Astrocyte of the cerebellum (primary cell): ENCODE results near the gene SYNGR4.

ENCODE experiments used
- DNase-seq: peaks from one replicate; pipeline ENCODE4 v3.0.0-alpha.2; 2011; ENCODE audit warnings: low read depth
- H3K4me3 ChIP-seq: 2 replicates; pipeline ENCODE4 v1.5.1; 2011; ENCODE audit warnings: mild to moderate bottlenecking, low read depth, low read length, moderate library complexity
- in situ Hi-C: cut with HindIII; loops from 2 replicates; pipeline ENCODE4 v1.10.0; 2017; ENCODE audit warnings: low sequenced_read_pairs
- TF ChIP-seq, protein P1 (sequence below): IDR thresholded peaks from 2 replicates; pipeline ENCODE4 v1.5.1; 2012; ENCODE audit warnings: low read length, low read depth, moderate library complexity, mild to moderate bottlenecking; ENCODE audit errors: missing control alignments

Gene SYNGR4

DNA sequence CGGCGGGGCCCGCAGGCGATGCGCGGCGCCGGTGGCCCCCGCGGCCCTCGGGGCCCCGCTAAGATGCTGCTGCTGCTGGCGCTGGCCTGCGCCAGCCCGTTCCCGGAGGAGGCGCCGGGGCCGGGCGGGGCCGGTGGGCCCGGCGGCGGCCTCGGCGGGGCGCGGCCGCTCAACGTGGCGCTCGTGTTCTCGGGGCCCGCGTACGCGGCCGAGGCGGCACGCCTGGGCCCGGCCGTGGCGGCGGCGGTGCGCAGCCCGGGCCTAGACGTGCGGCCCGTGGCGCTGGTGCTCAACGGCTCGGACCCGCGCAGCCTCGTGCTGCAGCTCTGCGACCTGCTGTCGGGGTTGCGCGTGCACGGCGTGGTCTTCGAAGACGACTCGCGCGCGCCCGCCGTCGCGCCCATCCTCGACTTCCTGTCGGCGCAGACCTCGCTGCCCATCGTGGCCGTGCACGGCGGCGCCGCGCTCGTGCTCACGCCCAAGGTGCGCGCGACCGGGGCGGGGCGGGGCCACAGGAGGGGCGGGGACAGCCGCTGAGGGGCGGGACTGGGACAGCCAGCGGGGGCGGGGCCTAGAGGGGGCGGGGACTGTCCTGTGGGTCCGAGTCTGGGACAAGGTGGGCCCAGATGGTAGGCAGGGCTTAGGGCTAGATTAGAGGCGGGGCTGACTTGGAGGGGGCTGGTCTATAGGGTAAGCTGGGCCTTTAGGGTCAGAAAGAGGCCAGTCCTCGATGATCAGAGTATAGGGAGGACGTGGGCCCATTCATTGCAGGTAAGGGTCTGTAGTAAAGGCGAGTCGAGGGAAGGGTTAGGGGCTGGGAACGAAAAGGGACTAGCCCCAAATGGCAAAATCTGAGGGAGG, 34.4 kb downstream of the SYNGR4 start:
- TF ChIP-seq, protein P1, sequence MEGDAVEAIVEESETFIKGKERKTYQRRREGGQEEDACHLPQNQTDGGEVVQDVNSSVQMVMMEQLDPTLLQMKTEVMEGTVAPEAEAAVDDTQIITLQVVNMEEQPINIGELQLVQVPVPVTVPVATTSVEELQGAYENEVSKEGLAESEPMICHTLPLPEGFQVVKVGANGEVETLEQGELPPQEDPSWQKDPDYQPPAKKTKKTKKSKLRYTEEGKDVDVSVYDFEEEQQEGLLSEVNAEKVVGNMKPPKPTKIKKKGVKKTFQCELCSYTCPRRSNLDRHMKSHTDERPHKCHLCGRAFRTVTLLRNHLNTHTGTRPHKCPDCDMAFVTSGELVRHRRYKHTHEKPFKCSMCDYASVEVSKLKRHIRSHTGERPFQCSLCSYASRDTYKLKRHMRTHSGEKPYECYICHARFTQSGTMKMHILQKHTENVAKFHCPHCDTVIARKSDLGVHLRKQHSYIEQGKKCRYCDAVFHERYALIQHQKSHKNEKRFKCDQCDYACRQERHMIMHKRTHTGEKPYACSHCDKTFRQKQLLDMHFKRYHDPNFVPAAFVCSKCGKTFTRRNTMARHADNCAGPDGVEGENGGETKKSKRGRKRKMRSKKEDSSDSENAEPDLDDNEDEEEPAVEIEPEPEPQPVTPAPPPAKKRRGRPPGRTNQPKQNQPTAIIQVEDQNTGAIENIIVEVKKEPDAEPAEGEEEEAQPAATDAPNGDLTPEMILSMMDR = no peak
- peak overlapping the region; percentile 39 for H3K4me3 ChIP-seq
- in situ Hi-C loops = no loop called here
- DNase-seq = no peak

DNA sequence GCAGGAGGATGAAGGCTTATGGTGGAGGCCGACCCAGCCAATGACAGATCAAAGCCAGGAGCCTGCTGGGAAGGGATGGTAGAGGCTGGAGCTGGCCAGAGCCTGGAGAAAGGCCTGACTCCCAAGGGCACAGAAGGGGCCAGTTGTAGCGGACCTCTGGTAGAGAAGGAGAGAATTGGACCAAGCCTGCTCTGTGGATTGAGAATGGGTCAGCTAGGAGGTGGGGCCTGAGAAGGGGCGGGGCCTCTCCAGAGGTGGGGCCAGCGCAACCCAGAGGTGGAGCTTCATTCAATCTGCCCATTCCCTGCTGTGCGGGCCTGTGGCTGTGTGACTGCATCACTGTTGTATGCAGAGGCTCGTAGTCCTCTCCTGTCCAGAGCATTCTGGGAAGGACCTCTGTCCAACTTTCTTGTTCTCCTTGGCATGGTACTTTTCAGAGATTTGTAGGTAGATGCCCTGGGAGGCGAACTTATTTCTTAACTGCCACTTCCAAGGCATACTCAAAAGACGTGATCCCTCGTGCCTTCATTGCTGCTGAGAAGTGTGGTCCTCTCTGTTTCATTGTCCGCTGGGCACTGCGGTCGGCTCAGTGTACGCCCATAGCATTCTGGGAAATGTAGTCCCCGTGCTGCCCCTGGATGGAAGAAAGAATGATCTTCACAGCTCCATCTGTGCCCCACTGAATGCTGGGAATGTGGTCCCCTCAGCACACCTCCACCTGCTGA, 36.0 kb downstream of the SYNGR4 start:
- in situ Hi-C loops = no loop called here
- H3K4me3 ChIP-seq = no peak overlapping the region
- DNase-seq = no peak
- TF ChIP-seq, protein P1 = no peak

DNA sequence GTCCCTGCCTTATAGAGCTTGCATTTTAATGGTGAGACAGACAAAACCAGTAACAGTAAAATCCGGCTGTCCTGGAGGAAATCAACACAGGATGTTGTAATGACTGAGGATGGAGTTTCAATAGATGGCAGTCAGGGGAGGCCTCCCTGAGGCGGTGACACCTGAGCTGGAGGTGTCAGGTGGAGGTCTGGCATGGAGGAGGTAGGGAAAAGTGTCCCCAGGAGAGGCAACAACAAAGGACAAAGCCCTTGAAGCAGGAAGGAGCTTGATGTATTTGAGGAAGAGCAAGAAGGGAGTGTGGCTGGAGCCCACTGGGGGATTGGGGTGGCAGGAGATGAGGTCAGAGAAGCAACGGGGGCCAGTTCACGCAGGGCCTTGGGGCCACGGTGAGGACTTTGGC, 37.1 kb downstream of the SYNGR4 start:
- in situ Hi-C loops = no loop called here
- no peak overlapping the region for H3K4me3 ChIP-seq
- no peak for DNase-seq
- TF ChIP-seq, protein P1 = no peak

DNA sequence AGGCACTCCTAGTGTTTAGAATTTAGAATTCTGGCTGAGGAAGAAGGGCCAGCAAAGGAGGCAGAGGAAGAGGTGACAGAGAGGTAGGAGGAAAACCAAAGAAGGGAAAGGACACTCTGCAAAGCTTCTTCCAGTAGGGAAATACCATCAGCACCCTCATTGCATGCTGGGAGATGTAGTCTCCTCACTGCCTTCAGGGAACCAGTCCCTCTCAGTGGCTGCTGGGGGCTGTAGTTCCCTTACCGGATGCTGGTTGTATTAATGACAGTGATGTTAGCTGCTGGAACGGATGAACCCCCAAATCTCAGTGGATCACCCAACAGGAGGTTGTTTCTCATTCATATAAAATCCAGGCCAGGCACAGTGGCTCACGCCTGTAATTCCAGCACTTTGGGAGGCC, 39.4 kb downstream of the SYNGR4 start:
- H3K4me3 ChIP-seq = no peak overlapping the region
- DNase-seq = no peak
- TF ChIP-seq, protein P1 = no peak
- in situ Hi-C loops = no loop called here

DNA sequence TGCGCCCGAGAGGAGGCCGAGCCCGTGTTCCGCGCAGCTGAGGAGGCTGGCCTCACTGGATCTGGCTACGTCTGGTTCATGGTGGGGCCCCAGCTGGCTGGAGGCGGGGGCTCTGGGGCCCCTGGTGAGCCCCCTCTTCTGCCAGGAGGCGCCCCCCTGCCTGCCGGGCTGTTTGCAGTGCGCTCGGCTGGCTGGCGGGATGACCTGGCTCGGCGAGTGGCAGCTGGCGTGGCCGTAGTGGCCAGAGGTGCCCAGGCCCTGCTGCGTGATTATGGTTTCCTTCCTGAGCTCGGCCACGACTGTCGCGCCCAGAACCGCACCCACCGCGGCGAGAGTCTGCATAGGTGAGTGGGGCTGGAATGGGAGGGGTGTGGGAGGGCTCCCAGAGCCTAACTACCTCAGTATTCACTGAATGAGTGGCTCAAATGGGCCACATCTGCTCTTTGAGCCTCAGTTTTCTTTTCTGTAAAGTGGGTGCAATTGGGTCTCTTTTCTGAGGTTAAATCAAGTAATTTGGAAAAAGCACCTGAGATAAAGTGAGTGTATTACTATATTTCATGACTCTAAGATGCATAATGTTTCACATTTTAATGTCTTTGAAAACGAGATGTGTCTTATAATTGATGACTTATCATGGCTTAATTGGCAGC, 41.0 kb downstream of the SYNGR4 start:
- in situ Hi-C loops = no loop called here
- H3K4me3 ChIP-seq = no peak overlapping the region
- TF ChIP-seq, protein P1 = no peak
- no peak for DNase-seq

DNA sequence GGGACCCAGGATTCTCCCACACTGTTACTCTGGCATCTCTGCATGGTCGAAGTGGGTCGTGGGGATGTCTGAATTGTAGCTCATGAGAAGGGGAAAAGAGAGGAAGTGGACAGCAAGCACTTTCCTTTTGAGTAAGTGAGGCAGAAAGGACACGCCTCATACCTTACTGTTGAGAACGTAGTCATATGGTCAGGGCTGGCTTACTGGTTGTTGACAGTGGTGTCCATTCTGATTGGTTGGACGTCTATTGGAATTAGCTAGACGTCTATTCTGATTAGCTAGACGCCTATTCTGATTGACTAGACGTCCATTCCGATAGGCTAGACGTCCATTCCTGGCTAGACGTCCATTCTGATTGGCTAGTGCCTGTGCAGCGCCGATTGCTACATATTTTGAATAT, 41.7 kb downstream of the SYNGR4 start:
- DNase-seq = no peak
- TF ChIP-seq, protein P1 = no peak
- no peak overlapping the region for H3K4me3 ChIP-seq
- in situ Hi-C loops = no loop called here
